GM18873 (cell line): ENCODE results near the gene C1QC.

Experiments used
- ATAC-seq: cut with Tn5 transposase; IDR thresholded peaks from one replicate; pipeline ENCODE4 v1.9.1; 2021; ENCODE audit warnings: mild to moderate bottlenecking, moderate library complexity, moderate number of reproducible peaks; ENCODE audit not compliant: unreplicated experiment, low FRiP score

Gene C1QC

DNA sequence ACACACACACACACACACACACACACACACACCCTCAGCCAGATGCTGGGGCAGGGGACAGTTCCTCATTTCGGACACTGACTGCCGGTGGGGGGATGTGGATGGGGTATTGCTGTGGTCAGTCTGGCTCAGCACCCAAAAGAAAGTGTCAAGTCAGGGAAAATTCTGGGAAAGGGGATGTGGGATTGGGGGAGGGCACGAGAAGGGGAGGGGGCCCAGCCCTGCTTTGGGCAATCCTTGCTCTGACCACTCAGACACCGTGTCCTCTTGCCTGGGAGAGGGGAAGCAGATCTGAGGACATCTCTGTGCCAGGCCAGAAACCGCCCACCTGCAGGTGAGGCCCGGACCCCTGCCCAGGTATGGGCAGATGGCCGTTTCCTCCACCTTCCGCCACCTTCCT is at the start of gene C1QC:
Gene C1QC (plus strand): TSS at position 253 of the 400 bp plus-strand sequence. CDS start 391 bp downstream, outside the sequence.
- ATAC-seq: no peak

DNA sequence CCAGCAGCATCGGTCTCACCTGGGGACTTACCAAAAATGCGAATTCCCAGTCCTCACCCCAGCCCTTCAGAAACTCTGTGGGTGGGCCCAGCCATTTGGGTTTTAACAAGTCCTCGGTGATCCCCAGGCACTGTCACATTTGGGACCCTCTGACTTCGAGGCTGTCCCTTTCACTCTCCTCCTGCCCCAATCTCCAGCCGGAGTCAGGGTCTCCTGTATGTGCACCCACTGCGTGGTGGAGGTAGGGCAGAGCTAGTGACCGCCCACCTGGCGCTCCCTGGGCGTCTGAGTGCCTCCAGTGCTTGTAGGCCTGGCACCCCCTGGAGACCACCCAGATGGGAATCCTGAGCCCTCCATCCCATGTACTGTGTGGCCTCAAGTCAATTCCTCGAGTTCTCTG is 49.0 kb upstream of the C1QC start:
- no peak for ATAC-seq

- ATAC-seq: no peak
These were observed 48.3 kb upstream of the C1QC start for GRCh38 chr1:22595108-22595507.

DNA sequence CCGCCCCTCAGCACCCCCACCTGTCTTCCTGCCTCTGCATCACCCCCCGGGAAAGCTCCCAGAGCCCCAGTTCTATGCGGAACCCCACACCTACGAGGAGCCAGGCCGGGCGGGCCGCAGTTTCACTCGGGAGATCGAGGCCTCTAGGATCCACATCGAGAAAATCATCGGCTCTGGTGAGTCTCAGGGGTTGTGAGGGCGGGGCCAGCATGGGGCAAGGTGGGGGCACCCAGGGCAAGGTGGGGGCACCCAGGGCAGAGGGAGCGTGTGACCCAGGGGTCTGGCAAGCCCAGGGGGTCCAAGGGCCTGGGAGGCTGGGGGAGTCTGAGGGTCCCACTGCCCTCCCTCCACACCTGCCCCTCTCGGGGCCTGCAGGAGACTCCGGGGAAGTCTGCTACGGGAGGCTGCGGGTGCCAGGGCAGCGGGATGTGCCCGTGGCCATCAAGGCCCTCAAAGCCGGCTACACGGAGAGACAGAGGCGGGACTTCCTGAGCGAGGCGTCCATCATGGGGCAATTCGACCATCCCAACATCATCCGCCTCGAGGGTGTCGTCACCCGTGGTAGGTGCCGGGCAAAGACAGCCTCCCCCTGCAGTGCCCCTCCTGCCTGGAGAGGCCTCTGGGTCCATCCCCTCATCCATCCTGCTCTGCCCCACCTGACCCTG is 46.0 kb upstream of the C1QC start:
- ATAC-seq: no peak

DNA sequence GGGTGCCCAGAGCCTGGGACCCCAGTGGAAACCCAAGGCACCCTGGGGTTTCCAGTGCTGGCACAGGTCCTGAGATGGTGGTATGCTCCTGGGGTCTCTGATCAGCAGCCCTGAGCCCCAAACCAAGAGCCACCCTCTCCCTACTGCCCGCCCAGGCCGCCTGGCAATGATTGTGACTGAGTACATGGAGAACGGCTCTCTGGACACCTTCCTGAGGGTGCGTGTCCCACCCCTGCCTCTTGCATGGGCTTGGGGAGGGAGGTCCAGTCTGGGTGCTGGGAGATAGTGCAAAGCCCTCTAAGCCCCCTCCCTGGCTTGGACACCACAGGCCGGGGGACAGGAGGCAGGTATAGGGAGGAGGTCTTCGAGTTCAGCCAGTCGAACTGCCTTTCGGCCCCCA is 45.4 kb upstream of the C1QC start:
- no peak for ATAC-seq

DNA sequence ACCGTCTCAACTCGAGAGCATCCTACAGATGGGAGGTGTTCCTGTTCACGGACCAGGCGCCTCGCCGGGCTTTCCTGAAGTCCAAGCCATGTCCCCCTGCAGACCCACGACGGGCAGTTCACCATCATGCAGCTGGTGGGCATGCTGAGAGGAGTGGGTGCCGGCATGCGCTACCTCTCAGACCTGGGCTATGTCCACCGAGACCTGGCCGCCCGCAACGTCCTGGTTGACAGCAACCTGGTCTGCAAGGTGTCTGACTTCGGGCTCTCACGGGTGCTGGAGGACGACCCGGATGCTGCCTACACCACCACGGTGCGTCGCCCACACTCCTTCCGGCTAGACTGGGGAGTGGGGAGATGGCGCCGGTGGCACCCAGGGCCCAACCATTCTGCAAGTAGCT is 44.7 kb upstream of the C1QC start:
- ATAC-seq: no peak

DNA sequence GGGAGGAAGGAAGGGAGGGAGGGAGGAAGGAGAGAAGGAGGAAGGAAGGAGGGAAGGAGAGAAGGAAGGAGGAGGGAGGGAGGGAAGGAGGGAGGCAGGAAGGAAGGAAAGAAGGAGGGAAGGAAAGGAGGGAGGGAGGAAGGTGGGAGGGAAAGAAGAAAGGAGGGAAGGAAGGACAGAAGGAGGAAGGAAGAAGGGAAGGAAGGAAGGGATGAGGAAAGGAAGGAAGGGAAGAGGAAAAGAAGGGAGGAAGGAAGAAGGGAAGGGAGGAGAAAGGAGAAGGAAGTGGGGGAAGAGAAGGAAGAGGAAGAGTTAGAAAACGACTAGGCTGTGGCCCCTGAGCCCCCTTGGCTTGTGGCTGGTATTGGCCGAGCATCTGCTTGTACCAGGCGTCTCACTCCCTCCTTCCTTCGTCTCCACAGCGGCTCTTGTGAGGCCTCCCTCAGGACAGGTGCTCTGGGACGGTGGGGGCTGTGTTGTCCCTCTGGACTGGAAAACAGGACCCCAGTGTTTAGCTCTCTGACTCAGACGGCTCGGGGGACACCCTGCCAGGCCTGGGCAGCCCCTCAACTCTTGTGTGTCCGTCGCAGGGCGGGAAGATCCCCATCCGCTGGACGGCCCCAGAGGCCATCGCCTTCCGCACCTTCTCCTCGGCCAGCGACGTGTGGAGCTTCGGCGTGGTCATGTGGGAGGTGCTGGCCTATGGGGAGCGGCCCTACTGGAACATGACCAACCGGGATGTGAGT is 43.2 kb upstream of the C1QC start:
- ATAC-seq: no peak

GRCh38 chr1:22600817-22601605 is 42.4 kb upstream of the C1QC start:
- ATAC-seq: no peak

GRCh38 chr1:22601610-22602009 is 41.8 kb upstream of the C1QC start:
- ATAC-seq: no peak

DNA sequence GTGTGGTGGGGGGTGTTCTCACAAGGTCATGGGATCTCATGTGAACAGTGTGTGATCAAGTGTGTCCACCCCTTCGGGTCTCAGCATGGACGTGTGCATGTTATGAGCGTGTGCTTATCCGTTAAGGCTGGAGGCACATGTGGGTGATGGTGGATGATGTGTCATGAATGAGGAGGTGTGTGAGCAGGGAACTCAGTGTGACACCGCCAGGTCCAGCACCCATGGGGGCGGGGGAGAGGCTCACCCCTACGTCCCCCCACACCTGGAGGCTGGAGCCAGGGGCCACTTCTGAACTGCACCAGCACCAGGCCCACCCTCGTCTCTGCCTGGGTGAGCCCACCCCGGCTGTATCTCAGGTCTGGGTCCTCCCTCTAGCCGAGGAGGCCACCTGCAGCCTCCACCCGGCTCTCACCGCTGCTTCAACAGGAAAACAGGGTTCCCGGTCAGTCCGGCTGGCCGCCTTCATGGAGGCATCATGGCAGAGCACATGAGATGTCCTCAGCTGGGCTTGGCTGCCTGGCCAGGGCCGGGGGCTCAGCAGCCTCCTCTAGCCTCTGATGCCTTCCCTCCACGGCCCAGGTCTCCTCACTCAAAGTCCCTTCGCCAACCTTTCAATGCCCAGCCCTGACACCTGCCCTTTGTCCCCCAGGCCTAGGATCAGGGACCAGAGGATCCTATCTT is 41.2 kb upstream of the C1QC start:
- ATAC-seq: no peak

DNA sequence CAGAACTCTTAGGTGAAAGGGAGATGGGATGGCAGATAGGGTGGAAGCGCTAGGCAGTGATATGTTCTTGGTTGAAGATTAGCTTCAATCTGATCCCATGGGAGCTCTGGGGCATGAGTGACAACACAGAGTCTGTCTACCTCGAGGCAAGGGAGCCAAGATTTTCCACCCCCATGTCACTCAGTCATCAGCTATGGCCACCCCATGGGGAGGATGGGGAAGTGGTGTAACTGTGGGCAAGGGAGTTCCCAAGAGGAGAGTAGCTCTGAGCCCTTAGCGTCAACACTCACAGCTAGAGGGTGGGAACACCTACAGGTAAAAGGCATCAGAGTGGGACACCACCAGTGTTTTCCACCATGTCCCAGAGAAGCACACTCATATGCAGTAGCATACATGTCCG is 37.3 kb upstream of the C1QC start:
- ATAC-seq: no peak

GRCh38 chr1:22607154-22607553 is 36.3 kb upstream of the C1QC start:
- ATAC-seq: no peak

DNA sequence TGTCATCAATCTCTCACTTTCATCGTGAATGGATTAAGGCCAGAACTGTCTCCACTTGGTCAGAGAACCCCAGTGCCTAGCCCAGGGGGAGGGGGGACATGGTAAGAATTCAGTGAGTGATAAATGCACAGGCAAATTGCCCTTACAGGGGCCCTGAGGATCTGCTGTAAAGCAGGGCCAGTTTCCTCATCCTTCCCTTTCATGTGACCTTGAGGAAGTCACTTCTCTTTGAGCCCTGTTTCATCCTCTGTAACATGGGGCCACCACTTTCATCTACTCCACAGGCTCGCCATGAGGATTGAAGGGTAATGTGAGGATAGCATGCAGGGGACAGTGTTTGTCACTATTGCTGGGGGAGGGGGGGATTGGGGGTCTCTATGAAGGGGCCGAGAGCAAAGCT is 35.1 kb upstream of the C1QC start:
- no peak for ATAC-seq

DNA sequence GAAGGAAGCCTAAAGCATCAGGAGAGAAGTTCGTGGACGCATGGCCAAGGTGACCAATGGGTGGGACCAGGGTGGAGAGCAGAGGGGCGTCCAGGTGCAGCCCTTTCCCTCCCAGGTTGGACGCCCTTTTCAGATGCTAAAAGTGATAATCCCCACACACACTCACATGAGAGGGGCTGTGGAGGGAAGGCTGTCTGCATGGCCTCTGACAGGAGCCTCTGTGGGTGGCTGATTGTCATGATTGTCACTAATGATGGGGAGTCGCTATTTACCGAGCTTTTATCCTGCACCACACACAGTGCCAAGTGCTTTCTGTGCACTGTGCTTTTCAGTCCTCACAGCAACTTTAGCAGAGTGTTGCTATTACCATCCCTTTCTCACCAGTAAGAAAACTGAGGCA is 34.1 kb upstream of the C1QC start:
- ATAC-seq: no peak

DNA sequence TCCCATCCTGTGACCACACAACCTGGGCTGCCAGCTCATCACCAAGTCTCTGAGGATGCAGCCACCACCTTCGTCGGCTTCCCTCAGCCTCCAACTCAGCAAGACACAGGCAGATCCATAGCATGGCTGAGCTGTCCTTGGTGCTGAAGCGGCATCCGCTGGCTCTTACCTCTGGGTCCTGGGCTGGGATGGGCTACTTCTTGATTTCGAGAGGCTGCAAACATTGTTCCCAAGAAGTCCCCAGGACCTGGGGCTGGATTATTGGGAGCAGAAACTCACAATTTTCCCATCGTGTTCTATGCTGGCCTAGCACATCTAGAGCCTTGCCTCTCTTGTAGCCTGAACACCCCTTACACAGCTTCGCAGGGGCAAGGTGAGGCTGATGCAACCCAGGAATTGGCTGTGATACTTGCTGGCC is 31.9 kb upstream of the C1QC start:
- ATAC-seq: no peak

GRCh38 chr1:22612671-22613571 is 30.5 kb upstream of the C1QC start:
- no peak for ATAC-seq

DNA sequence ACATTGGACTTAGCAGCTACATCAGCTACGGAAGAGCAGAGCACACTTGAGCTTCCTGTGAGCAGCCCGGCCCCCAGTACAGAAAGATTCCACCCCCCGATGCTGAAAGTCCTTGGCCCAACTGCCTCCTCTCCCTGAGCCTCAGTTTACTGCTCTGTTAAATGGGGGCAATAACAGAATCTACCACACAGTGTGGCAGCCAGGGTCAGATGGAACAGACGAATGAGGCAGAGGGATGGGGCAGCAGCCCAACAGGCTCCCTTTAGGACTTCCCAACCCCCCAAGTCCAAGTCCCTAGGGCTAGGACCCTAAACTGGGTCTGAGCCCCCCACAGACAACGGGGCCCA is 29.9 kb upstream of the C1QC start:
- ATAC-seq: no peak

DNA sequence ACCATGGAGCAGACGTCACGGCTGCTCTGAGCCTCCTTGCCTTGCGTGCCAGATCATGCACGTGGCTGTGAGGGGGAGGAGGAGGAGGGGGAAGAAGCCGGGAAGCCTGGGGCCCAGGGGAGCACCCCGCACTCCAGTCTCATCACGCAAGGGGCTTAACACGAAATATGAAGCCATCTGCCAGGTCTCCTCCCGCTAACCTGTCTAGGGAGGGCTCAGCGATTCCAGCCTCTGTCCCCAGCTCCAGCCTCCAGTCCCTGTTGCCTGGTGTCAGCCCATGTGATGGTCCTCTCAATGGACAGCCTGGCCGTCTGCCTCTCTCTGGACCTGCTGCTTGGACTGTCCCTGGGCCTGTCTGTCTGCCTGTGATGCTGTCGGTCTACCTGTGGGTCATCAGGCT is 29.5 kb upstream of the C1QC start:
- no peak for ATAC-seq

DNA sequence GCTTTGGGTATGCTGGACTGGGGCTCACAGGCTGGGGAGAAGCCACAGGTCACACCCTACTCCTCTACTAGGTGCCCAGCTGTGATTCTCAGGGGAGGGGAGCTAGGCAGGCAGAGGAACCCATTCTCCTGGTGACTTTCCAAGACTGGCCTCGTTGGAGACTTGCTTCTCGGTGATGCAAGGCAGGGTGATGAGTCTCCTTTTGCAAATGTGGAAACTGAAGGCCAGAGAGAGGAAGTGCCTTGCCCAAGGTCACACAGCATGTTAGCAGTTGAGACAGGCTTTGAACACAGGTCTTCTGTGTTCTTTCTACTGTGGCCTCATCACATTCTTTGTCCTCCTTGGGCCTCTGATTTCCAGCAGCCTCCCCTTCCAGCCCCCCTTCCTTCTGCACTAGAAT is 27.5 kb upstream of the C1QC start:
- no peak for ATAC-seq

- ATAC-seq: no peak
These were observed 26.9 kb upstream of the C1QC start for GRCh38 chr1:22616571-22616970.
